GM12875 (cell line): Measurements from ENCODE around the gene ATP6V1G1.
"Not testable (repeated sequence)": the region's sequence is repeated elsewhere in the genome, so short reads cannot be mapped to it uniquely, and the experiment has no call there.

Source experiments
- H3K4me3 ChIP-seq: one replicate; pipeline ENCODE4 v1.5.1; 2011; ENCODE audit warnings: low read depth, low read length, control low read depth
- TF ChIP-seq, protein P1 (sequence below): IDR thresholded peaks from 2 replicates; pipeline ENCODE4 v1.5.1; 2011; ENCODE audit warnings: low read depth, mild to moderate bottlenecking, control low read depth, inconsistent platforms, low read length, moderate library complexity, borderline replicate concordance; ENCODE audit not compliant: insufficient read depth

Gene ATP6V1G1

DNA sequence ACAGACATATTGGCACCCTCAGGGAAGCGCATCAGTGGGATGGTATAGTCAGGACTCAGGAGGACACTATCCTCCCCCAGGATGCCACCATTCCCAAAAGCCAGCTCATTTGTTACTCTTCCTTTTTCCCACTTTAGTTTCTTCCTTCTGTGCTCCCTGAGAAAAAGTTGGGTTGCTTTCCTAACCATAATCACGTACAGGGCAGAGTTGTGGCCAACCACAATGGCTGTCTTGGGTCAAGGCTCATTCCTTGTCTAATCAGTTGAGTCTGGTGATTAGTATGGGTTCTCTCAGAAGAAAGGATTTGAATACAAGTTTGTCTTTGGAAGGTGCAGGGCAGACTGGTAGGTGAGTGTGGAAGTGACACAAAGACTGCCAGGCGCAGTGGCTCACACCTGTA lies 26.6 kb upstream of the ATP6V1G1 start:
- no peak overlapping the region for H3K4me3 ChIP-seq
- TF ChIP-seq, protein P1, sequence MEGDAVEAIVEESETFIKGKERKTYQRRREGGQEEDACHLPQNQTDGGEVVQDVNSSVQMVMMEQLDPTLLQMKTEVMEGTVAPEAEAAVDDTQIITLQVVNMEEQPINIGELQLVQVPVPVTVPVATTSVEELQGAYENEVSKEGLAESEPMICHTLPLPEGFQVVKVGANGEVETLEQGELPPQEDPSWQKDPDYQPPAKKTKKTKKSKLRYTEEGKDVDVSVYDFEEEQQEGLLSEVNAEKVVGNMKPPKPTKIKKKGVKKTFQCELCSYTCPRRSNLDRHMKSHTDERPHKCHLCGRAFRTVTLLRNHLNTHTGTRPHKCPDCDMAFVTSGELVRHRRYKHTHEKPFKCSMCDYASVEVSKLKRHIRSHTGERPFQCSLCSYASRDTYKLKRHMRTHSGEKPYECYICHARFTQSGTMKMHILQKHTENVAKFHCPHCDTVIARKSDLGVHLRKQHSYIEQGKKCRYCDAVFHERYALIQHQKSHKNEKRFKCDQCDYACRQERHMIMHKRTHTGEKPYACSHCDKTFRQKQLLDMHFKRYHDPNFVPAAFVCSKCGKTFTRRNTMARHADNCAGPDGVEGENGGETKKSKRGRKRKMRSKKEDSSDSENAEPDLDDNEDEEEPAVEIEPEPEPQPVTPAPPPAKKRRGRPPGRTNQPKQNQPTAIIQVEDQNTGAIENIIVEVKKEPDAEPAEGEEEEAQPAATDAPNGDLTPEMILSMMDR: no peak

GRCh38 chr9:114561771-114562170 lies 25.8 kb upstream of the ATP6V1G1 start:
- no peak overlapping the region for H3K4me3 ChIP-seq
- TF ChIP-seq, protein P1: no peak

- TF ChIP-seq, protein P1: no peak
- no peak overlapping the region for H3K4me3 ChIP-seq
Observed at GRCh38 chr9:114565204-114565603, 22.4 kb upstream of the ATP6V1G1 start.

- TF ChIP-seq, protein P1: no peak
- H3K4me3 ChIP-seq: no peak overlapping the region
Observed at GRCh38 chr9:114570742-114571141, 16.8 kb upstream of the ATP6V1G1 start.

DNA sequence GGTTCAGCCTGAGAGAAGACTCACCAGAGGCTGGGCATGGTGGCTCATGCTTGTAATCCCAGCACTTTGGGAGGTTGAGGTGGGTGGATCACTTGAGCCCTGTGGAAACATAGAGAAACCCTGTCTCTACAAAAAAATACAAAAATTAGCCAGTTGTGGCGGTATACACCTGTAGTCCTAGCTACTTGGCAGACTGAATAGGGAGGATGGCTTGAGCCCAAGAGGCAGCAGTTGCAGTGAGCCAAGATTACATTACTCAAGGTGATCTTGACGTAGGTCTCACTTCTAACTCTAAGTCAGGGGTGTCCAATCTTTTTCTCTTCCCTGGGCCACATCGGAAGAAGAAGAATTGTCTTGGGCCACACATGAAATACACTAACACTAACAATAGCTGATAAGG lies 16.2 kb upstream of the ATP6V1G1 start:
- H3K4me3 ChIP-seq: no peak overlapping the region
- TF ChIP-seq, protein P1: no peak

- TF ChIP-seq, protein P1: no peak
- no peak overlapping the region for H3K4me3 ChIP-seq
Observed at GRCh38 chr9:114572199-114572598, 15.4 kb upstream of the ATP6V1G1 start.

GRCh38 chr9:114574438-114574837 lies 13.1 kb upstream of the ATP6V1G1 start:
- TF ChIP-seq, protein P1: no peak
- no peak overlapping the region for H3K4me3 ChIP-seq

DNA sequence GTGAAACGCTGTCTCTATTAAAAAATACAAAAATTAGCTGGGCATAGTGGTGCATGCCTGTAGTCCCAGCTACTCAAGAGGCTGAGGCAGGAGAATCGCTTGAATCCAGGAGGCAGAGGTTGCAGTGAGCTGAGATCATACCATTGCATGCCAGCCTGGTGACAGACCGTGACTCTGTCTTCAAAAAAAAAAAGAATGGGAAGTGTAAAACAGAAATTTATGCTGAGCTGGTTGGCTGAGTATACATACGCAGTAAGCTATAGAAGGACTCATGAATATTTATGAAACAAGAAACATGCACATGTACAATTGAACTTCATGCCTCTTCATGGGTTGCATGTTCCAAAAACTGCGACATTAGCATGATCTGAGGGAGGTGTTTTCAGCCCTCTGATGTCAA lies 10.8 kb upstream of the ATP6V1G1 start:
- not testable (repeated sequence) for H3K4me3 ChIP-seq

GRCh38 chr9:114578134-114578533 lies 9.4 kb upstream of the ATP6V1G1 start:
- not testable (repeated sequence) for H3K4me3 ChIP-seq
